Large intestine (tissue), 3 donors: ENCODE results near the gene PDE8B. TPM values are rescaled to one million over a fixed set of nuclear protein-coding genes. Genes with fewer than 3 reads are reported as not detected.

Experiments used
- DNase-seq, 2 donors: peaks; one replicate each; pipeline versions ENCODE4 v3.0.0 to v3.0.0-alpha.2; 2013
- H3K27ac ChIP-seq: one replicate; pipeline ENCODE4 v1.5.1; 2013; ENCODE audit warnings: low read length
- H3K27me3 ChIP-seq: 2 replicates; pipeline ENCODE4 v1.6.1; 2013; ENCODE audit warnings: low read length; ENCODE audit not compliant: control insufficient read depth, insufficient read depth
- H3K36me3 ChIP-seq: 2 replicates; pipeline ENCODE4 v1.6.1; 2013; ENCODE audit warnings: low read length; ENCODE audit not compliant: control insufficient read depth, insufficient read depth
- H3K4me1 ChIP-seq: one replicate; pipeline ENCODE4 v1.6.1; 2013; ENCODE audit warnings: low read length; ENCODE audit not compliant: control insufficient read depth, insufficient read depth
- H3K4me3 ChIP-seq: one replicate; pipeline ENCODE4 v1.5.1; 2013; ENCODE audit warnings: low read length
- H3K9me3 ChIP-seq: one replicate; pipeline ENCODE4 v1.6.1; 2013; ENCODE audit warnings: mild to moderate bottlenecking, low read depth, low read length, moderate library complexity; ENCODE audit not compliant: control insufficient read depth
- WGBS: methylation state at CpG from one replicate; pipeline ENCODE4 v1.1.5; 2013; ENCODE audit warnings: low lambda C conversion rate; ENCODE audit not compliant: insufficient coverage; 5-methylcytosine and 5-hydroxymethylcytosine counted together
- polyA plus RNA-seq: library from polyadenylated mRNA; unstranded; fragments of 120-200 nt; gene quantifications from one replicate; pipeline ENCODE4 v1.2.1, GENCODE V29; 2013

The PDE8B gene
- polyA plus RNA-seq, 1 donor, result 4.0 TPM

DNA sequence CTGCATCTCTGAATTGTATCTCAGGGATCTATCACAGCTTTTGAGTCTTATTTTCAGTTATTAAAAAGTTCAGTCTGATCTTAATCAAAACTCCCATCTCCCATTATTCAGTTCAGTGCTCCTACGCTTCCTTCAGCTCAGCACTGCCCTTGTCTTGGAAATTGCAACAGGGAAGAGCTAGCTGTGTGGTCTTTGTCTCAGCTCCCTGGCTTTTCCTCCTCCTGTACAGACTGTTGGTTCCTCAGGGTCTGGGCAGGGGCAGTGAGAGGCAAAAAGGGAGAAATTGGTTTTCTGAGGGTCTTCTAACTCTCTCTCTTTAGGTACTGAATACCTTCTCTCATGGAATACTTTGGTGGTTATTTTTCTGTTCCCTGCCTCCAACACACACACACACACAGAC is 48.2 kb downstream of the PDE8B start:
- no peak overlapping the region for H3K4me3 ChIP-seq
- WGBS, result no CpG with 5 or more reads among the region's 1 CpG
- no peaks in the 10 kb centered on the region for H3K9me3 ChIP-seq
- no peak overlapping the region for H3K27ac ChIP-seq
- peaks cover 4% of the 10 kb centered on the region for H3K27me3 ChIP-seq
- no peaks in the 10 kb centered on the region for H3K36me3 ChIP-seq
- H3K4me1 ChIP-seq, result no peaks in the 10 kb centered on the region
- DNase-seq, result no peak

GRCh38 chr5:77259476-77259875 is 49.0 kb downstream of the PDE8B start:
- no peaks in the 10 kb centered on the region for H3K4me1 ChIP-seq
- no peaks in the 10 kb centered on the region for H3K36me3 ChIP-seq
- no peak overlapping the region for H3K4me3 ChIP-seq
- H3K27me3 ChIP-seq, result peaks cover 4% of the 10 kb centered on the region
- no peak overlapping the region for H3K27ac ChIP-seq
- H3K9me3 ChIP-seq, result no peaks in the 10 kb centered on the region
- no peak for DNase-seq

GRCh38 chr5:77262697-77263096 is 52.2 kb downstream of the PDE8B start:
- no peaks in the 10 kb centered on the region for H3K4me1 ChIP-seq
- no peak overlapping the region for H3K27ac ChIP-seq
- WGBS, result no CpG with 5 or more reads among the region's 1 CpG
- H3K9me3 ChIP-seq, result no peaks in the 10 kb centered on the region
- H3K36me3 ChIP-seq, result no peaks in the 10 kb centered on the region
- no peak for DNase-seq
- no peak overlapping the region for H3K4me3 ChIP-seq
- peaks cover 2% of the 10 kb centered on the region for H3K27me3 ChIP-seq

DNA sequence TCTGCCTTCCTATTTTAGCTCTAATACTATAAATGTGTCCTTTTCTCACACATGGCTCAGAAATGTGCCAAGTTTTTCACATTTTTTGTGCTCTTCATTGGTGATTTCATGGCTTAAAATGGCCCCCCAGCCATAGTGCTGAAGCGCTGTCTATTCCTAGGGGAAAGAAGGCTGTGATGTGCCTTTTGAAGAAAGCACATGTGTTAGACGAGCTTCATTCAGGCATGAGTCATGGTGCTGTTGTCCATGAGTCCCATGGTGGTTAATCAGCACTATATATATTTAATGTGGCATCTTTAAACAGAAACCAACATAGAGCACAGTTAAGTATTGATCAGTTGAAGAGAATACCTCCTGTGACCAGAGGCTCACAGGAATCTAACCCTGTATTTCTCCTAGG is 55.8 kb downstream of the PDE8B start:
- Histone ChIP-seq H3K4me3 (no peak overlapping the region), H3K27ac (no peak overlapping the region), H3K36me3 (no peaks in the 10 kb centered on the region), H3K9me3 (no peaks in the 10 kb centered on the region), H3K27me3 (peaks cover 5% of the 10 kb centered on the region), H3K4me1 (no peaks in the 10 kb centered on the region)
- DNase-seq, result no peak
- no CpG with 5 or more reads among the region's 2 CpGs for WGBS

GRCh38 chr5:77267496-77267895 is 57.0 kb downstream of the PDE8B start:
- no peak for DNase-seq
- 14% methylated on average over 1 of the region's 3 CpGs for WGBS
- Histone ChIP-seq H3K27ac (no peak overlapping the region), H3K4me1 (no peaks in the 10 kb centered on the region), H3K4me3 (no peak overlapping the region), H3K9me3 (no peaks in the 10 kb centered on the region), H3K36me3 (no peaks in the 10 kb centered on the region), H3K27me3 (peaks cover 5% of the 10 kb centered on the region)

- Histone ChIP-seq H3K4me3 (no peak overlapping the region), H3K27me3 (peaks cover 2% of the 10 kb centered on the region), H3K4me1 (no peaks in the 10 kb centered on the region), H3K36me3 (no peaks in the 10 kb centered on the region), H3K9me3 (no peaks in the 10 kb centered on the region), H3K27ac (no peak overlapping the region)
- no peak for DNase-seq
- no CpG with 5 or more reads among the region's 1 CpG for WGBS
Observed at GRCh38 chr5:77272206-77272605, 61.7 kb downstream of the PDE8B start.

- no peaks in the 10 kb centered on the region for H3K4me1 ChIP-seq
- no peaks in the 10 kb centered on the region for H3K27me3 ChIP-seq
- WGBS, result 90% methylated on average over 2 of the region's 4 CpGs
- no peak overlapping the region for H3K27ac ChIP-seq
- H3K9me3 ChIP-seq, result no peaks in the 10 kb centered on the region
- no peak overlapping the region for H3K4me3 ChIP-seq
- DNase-seq, result no peak
- no peaks in the 10 kb centered on the region for H3K36me3 ChIP-seq
Observed at GRCh38 chr5:77277759-77278158, 67.3 kb downstream of the PDE8B start.

GRCh38 chr5:77280036-77280435 is 69.6 kb downstream of the PDE8B start:
- H3K9me3 ChIP-seq, result no peaks in the 10 kb centered on the region
- no peak overlapping the region for H3K27ac ChIP-seq
- no peaks in the 10 kb centered on the region for H3K36me3 ChIP-seq
- no peaks in the 10 kb centered on the region for H3K27me3 ChIP-seq
- no CpG with 5 or more reads among the region's 3 CpGs for WGBS
- no peak for DNase-seq
- no peak overlapping the region for H3K4me3 ChIP-seq
- H3K4me1 ChIP-seq, result no peaks in the 10 kb centered on the region

GRCh38 chr5:77281969-77282336 is 71.5 kb downstream of the PDE8B start:
- no peaks in the 10 kb centered on the region for H3K36me3 ChIP-seq
- no CpG with 5 or more reads among the region's 3 CpGs for WGBS
- no peaks in the 10 kb centered on the region for H3K9me3 ChIP-seq
- H3K27ac ChIP-seq, result no peak overlapping the region
- no peak for DNase-seq
- H3K4me1 ChIP-seq, result no peaks in the 10 kb centered on the region
- H3K4me3 ChIP-seq, result no peak overlapping the region
- H3K27me3 ChIP-seq, result no peaks in the 10 kb centered on the region

- Histone ChIP-seq H3K9me3 (no peaks in the 10 kb centered on the region), H3K27me3 (no peaks in the 10 kb centered on the region), H3K27ac (no peak overlapping the region), H3K36me3 (no peaks in the 10 kb centered on the region), H3K4me1 (no peaks in the 10 kb centered on the region), H3K4me3 (no peak overlapping the region)
- no CpG with 5 or more reads among the region's 11 CpGs for WGBS
- DNase-seq, result no peak
Observed at GRCh38 chr5:77282337-77283027, 72.0 kb downstream of the PDE8B start.

- H3K27me3 ChIP-seq, result no peaks in the 10 kb centered on the region
- H3K36me3 ChIP-seq, result no peaks in the 10 kb centered on the region
- no peak overlapping the region for H3K27ac ChIP-seq
- H3K4me3 ChIP-seq, result no peak overlapping the region
- DNase-seq, result no peak
- H3K4me1 ChIP-seq, result no peaks in the 10 kb centered on the region
- WGBS, result 80% methylated on average over 1 of the region's 4 CpGs
- H3K9me3 ChIP-seq, result no peaks in the 10 kb centered on the region
Observed at GRCh38 chr5:77285251-77285841, 74.9 kb downstream of the PDE8B start.
